ENCODE measurements around the gene LRRN1.

GRCh38 chr3:3816034-3816433 is 16.8 kb downstream of the LRRN1 start:
- TF ChIP-seq CTCF (IDR thresholded peaks at IDR 0.05) (no peak), POLR2A (IDR thresholded peaks at IDR 0.05) (no peak)

All from lower leg skin (tissue), 3 donors.